AG04449 (cell line): ENCODE results near the gene NUP37.

Source experiments
- CTCF ChIA-PET: fragments of 350-600 bp; formaldehyde crosslinking; extraction: SDS; loops from one replicate; lab custom pipeline; 2021; ENCODE audit warnings: antibody characterized with exemption; lab: Yijun Ruan, JAX
- POLR2A ChIA-PET: fragments of 400-600, 350-600 bp; formaldehyde crosslinking; extraction: SDS; loops from one replicate; lab custom pipeline; 2020; ENCODE audit warnings: antibody characterized with exemption, inconsistent platforms; lab: Yijun Ruan, JAX
- DNase-seq: peaks from one replicate; pipeline ENCODE4 v3.0.0-alpha.2; 2010; ENCODE audit warnings: low read depth, low spot score
- H3K4me3 ChIP-seq: 2 replicates; pipeline ENCODE4 v1.5.1; 2011; ENCODE audit warnings: low read depth, mild to moderate bottlenecking, control low read depth, low read length
- CTCF ChIP-seq: IDR thresholded peaks from one replicate; pipeline ENCODE4 v1.5.1; 2011; ENCODE audit warnings: mild to moderate bottlenecking, moderate library complexity, low read length, control low read depth, inconsistent platforms; ENCODE audit not compliant: insufficient read depth; ENCODE audit errors: missing control alignments

NUP37 gene

DNA sequence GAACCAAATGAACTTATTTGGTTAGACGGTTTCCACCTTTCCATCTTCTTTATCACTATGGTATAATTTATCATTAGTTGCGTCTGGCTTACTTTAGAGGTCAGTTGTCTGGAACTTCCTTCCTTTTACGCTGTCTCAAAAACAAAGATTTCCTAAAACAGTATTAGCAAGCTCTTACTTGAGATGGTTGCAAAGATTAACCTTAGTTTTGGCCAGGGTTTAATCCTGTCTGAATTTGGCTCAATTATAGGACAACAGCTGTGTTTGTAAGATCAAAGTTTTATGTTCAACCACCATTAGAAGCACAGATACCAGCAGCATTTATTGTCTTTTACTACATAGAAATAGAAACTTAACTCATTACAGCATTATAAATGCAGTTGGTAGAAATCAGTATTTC, 50.2 kb downstream of the NUP37 start:
- ChIA-PET POLR2A (no interaction called here), CTCF (interaction anchor here (1.7 kb wide), 1 partner anchor 12 kb away, joined by 5 read pairs; no protein-coding TSS in a partner anchor)
- no peak for TF ChIP-seq CTCF
- no peak for DNase-seq
- H3K4me3 ChIP-seq = no peak overlapping the region

- no peak for TF ChIP-seq CTCF
- H3K4me3 ChIP-seq = no peak overlapping the region
- ChIA-PET POLR2A (interaction anchor here (1.0 kb wide), 1 partner anchor 12 kb away, joined by 3 read pairs; no protein-coding TSS in a partner anchor), CTCF (interaction anchor here (0.8 kb wide), 1 partner anchor 294 kb away, joined by 3 read pairs; no protein-coding TSS in a partner anchor)
- DNase-seq = peak; percentile 14
Measured at GRCh38 chr12:102067574-102068258, 52.2 kb downstream of the NUP37 start.

GRCh38 chr12:102064476-102064875, 55.4 kb downstream of the NUP37 start:
- no peak for TF ChIP-seq CTCF
- ChIA-PET CTCF (no interaction called here), POLR2A (no interaction called here)
- DNase-seq = no peak
- H3K4me3 ChIP-seq = no peak overlapping the region

DNA sequence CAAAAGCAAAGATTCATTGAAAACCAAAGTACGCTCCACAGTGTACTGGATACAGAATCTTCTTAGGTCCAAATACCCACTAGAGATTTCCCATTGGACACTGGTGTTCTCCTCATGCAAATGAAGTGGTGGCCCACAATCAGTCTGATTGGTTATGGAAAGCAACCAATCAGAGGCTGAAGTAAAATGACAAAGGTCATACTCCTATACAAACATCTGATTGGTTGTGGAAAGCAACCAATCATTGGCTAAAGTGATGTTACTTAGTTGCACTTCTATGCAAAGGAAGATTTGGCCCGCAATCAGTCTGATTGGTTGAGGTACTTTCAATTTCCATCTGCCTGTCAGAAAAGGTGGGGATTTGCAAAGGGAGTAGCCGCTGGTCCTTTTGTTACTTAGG, 56.8 kb downstream of the NUP37 start:
- no peak for TF ChIP-seq CTCF

DNA sequence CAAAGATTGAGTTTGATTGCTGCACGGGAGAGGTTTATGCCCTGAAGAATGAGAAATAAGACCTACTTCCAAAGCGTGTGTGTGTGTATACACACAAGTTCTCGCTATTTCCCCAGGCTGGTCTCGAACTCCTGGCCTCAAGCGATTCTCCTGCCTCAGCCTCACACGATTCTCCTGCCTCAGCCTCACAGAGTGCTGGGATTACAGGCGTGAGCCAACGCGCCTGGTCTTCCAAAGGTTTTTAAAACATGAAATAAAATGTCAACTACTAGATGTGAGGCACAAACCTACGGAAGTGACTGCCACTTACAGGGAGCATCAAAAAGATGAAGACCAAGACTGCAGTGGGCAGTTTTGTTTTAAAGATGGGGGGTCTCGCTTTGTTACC, 57.5 kb downstream of the NUP37 start:
- POLR2A ChIA-PET = no interaction called here
- peak overlapping the region; percentile 40; the same call in 1 of the 2 replicates for H3K4me3 ChIP-seq
- CTCF ChIA-PET = interaction anchor here (0.6 kb wide), 1 partner anchor 30 kb away, joined by 3 read pairs; no protein-coding TSS in a partner anchor
- DNase-seq = no peak
- no peak for TF ChIP-seq CTCF

More for the DNA sequence above, 56.8 kb downstream of the NUP37 start:
- H3K4me3 ChIP-seq = no peak overlapping the region
- CTCF ChIA-PET = interaction anchor here (0.6 kb wide), 1 partner anchor 30 kb away, joined by 3 read pairs; no protein-coding TSS in a partner anchor
- DNase-seq = no peak
- POLR2A ChIA-PET = no interaction called here

DNA sequence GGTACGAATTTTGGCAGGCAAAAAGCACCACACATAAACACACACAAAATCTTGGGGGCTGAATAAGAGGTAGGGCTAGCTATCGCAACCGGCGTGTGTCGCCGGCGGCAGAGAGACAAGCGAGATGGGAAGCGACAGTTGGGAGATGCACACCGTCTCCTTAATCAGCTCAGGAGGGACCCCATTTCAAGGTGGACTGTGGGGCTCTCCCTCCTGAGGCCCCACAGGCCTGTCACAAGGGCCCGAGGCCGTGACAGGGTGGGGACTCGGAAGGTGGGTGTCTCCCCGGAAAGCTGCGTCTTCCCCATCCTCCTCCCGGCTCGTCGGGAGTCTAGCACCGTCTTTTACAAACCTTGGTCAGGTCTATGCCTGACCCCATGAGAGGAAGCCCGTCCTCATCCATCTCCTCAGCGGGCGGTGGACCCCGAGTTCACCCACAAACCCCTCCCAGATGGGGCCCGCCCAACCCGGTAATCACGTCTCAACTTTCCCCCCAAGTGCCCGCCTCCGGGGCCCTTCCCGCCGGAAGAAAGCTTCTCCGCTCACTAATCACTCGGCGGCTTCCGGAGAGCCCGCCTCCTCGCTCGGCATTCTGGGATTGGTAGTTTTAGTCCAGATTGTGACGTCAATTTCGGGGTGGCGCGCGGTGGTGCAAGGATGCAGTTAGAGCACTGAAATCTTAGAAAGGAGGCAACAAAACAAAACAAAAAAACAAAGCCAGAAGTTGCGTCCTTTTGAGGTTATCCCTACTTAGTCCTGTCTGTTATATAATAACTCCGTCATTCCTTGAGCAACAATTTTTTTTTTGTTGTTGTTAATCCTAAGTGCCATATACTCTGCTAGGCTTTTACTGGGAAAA, 58.1 kb downstream of the NUP37 start, which contains the start of gene WASHC3:
WASHC3 (minus strand) TSS at position 432 of the 859 bp plus-strand sequence; CDS start at position 403, 29 bp downstream.
- CTCF ChIA-PET = no interaction called here
- H3K4me3 ChIP-seq = peak within 1 kb of the TSS; percentile 91
- TF ChIP-seq CTCF = no peak
- peak; percentile 51 for DNase-seq
- POLR2A ChIA-PET = no interaction called here
